SK-N-SH (cell line): ENCODE results near the gene TM9SF1. TPM values are rescaled to one million over a fixed set of nuclear protein-coding genes. Genes with fewer than 3 reads are reported as not detected.

Source experiments
- CTCF ChIA-PET: fragments of 300-600, 350-600 bp; formaldehyde crosslinking; extraction: SDS; loops from one replicate; lab custom pipeline; 2021; lab: Yijun Ruan, JAX
- POLR2A ChIA-PET: fragments of 350-600 bp; sonication (Branson Sonifier 250); formaldehyde crosslinking; extraction: SDS; loops from one replicate; lab custom pipeline; 2020; ENCODE audit warnings: antibody characterized with exemption, inconsistent platforms; lab: Yijun Ruan, JAX
- DNase-seq: peaks from one replicate; pipeline ENCODE4 v3.0.0; 2012
- H2AFZ ChIP-seq: fragments of 200-600 bp; sonication (generic); 2 replicates; pipeline ENCODE4 v1.8.1; 2016; ENCODE audit warnings: antibody characterized with exemption, mild to moderate bottlenecking, low read depth
- H3F3A ChIP-seq: fragments of 200-600 bp; sonication (generic); replicated peaks from 2 replicates; pipeline ENCODE3; 2016; ENCODE audit warnings: antibody characterized with exemption, mild to moderate bottlenecking; ENCODE audit not compliant: insufficient read depth
- H3K27ac ChIP-seq, 2 experiments: fragments of 200-500 bp in 1 of 2; fragments of 200-600 bp in 1 of 2; sonication (Bioruptor generic) in 1 of 2; sonication (generic), shearing (Covaris generic) in 1 of 2; 2 replicates each; pipeline versions ENCODE4 v1.5.1 to v1.6.1; 2014 to 2016; ENCODE audit warnings: low read depth in 2 of 2, inconsistent platforms in 1 of 2, low read length in 1 of 2, mild to moderate bottlenecking in 1 of 2, mixed read lengths in 1 of 2
- H3K27me3 ChIP-seq: fragments of 200-600 bp; sonication (generic), shearing (Covaris generic); 2 replicates; pipeline ENCODE4 v1.6.1; 2016; ENCODE audit warnings: mixed run types; ENCODE audit not compliant: insufficient read depth
- H3K36me3 ChIP-seq, 2 experiments: fragments of 200-500 bp in 1 of 2; fragments of 200-600 bp in 1 of 2; sonication (Bioruptor generic) in 1 of 2; sonication (generic) in 1 of 2; replicated peaks in 1 of 2; 2 replicates each; pipeline versions ENCODE3 to v1.5.1; 2014 to 2016; ENCODE audit warnings: low read length in 1 of 2, mild to moderate bottlenecking in 1 of 2; ENCODE audit not compliant: insufficient read depth in 2 of 2, control insufficient read depth in 1 of 2
- H3K4me1 ChIP-seq, 2 experiments: fragments of 200-500 bp in 1 of 2; fragments of 200-600 bp in 1 of 2; sonication (Bioruptor generic) in 1 of 2; sonication (generic), shearing (Covaris generic) in 1 of 2; 2 replicates each; pipeline versions ENCODE4 v1.5.1 to v1.6.1; 2014 to 2016; ENCODE audit warnings: low read depth in 1 of 2, low read length in 1 of 2, mixed run types in 1 of 2; ENCODE audit not compliant: insufficient read depth in 2 of 2, control insufficient read depth in 1 of 2
- H3K4me2 ChIP-seq: fragments of 200-600 bp; sonication (generic), shearing (Covaris generic); 2 replicates; pipeline ENCODE4 v1.6.1; 2017; ENCODE audit warnings: mixed run types
- H3K4me3 ChIP-seq, 2 experiments: fragments of 200-500 bp in 1 of 2; fragments of 200-600 bp in 1 of 2; sonication (Bioruptor generic) in 1 of 2; sonication (generic), shearing (Covaris generic) in 1 of 2; 2 replicates each; pipeline versions ENCODE4 v1.5.1 to v1.8.1; 2014 to 2016; ENCODE audit warnings: low read depth in 2 of 2, inconsistent platforms in 1 of 2, low read length in 1 of 2, mild to moderate bottlenecking in 1 of 2, mixed read lengths in 1 of 2, moderate library complexity in 1 of 2
- H3K79me2 ChIP-seq: fragments of 200-600 bp; sonication (generic); 2 replicates; pipeline ENCODE4 v1.8.1; 2017; ENCODE audit warnings: mild to moderate bottlenecking; ENCODE audit not compliant: insufficient read depth
- H3K9ac ChIP-seq: fragments of 200-600 bp; sonication (generic); 2 replicates; pipeline ENCODE4 v1.6.1; 2017; ENCODE audit warnings: mixed run types
- H3K9me2 ChIP-seq: fragments of 200-600 bp; sonication (generic); 2 replicates; pipeline ENCODE4 v1.6.1; 2017; ENCODE audit warnings: mixed run types
- H3K9me3 ChIP-seq: fragments of 200-600 bp; sonication (generic); 2 replicates; pipeline ENCODE4 v1.6.1; 2017; ENCODE audit warnings: mixed run types, mild to moderate bottlenecking, moderate library complexity
- H4K20me1 ChIP-seq: fragments of 200-600 bp; sonication (generic); 2 replicates; pipeline ENCODE4 v1.6.1; 2017; ENCODE audit warnings: mild to moderate bottlenecking, mixed run types; ENCODE audit not compliant: insufficient read depth
- CHD2 ChIP-seq: fragments of 150-350 bp; IDR thresholded peaks from 2 replicates; pipeline ENCODE4 v1.6.1; 2018; ENCODE audit warnings: low read length; ENCODE audit not compliant: partially characterized antibody
- EZH2phosphoT487 ChIP-seq: fragments of 200-600 bp; sonication (generic); IDR thresholded peaks from 2 replicates; pipeline ENCODE4 v1.6.1; 2017; ENCODE audit warnings: low read depth, mixed run types, mild to moderate bottlenecking, antibody characterized with exemption, moderate library complexity, borderline replicate concordance
- FOSL2 ChIP-seq: IDR thresholded peaks from 2 replicates; pipeline ENCODE4 v1.4.0; 2012; ENCODE audit warnings: low read depth, mild to moderate bottlenecking, moderate library complexity, borderline replicate concordance
- FOXM1 ChIP-seq: IDR thresholded peaks from 2 replicates; pipeline ENCODE4 v1.4.0; 2012; ENCODE audit warnings: low read depth, mild to moderate bottlenecking
- JUND ChIP-seq: IDR thresholded peaks from 2 replicates; pipeline ENCODE4 v1.4.0; 2012
- MEF2A ChIP-seq: IDR thresholded peaks from 2 replicates; pipeline ENCODE4 v1.4.0; 2012; ENCODE audit warnings: low read depth, borderline replicate concordance
- NRF1 ChIP-seq: IDR thresholded peaks from 2 replicates; pipeline ENCODE4 v1.6.1; 2012; ENCODE audit warnings: low read depth, mild to moderate bottlenecking, low read length
- RCOR1 ChIP-seq: fragments of 150-350 bp; IDR thresholded peaks from 2 replicates; pipeline ENCODE4 v1.6.1; 2017; ENCODE audit warnings: antibody characterized with exemption, low read length
- RFX5 ChIP-seq: IDR thresholded peaks from 2 replicates; pipeline ENCODE4 v1.6.1; 2012; ENCODE audit warnings: mild to moderate bottlenecking, improper control_type of control experiment, low read length
- RXRA ChIP-seq: IDR thresholded peaks from 2 replicates; pipeline ENCODE4 v1.4.0; 2012; ENCODE audit warnings: low read depth, mild to moderate bottlenecking, borderline replicate concordance
- SIN3A ChIP-seq: IDR thresholded peaks from 2 replicates; pipeline ENCODE4 v1.6.1; 2012; ENCODE audit warnings: low read depth, mild to moderate bottlenecking, low read length, moderate library complexity, borderline replicate concordance
- TCF12 ChIP-seq: IDR thresholded peaks from 2 replicates; pipeline ENCODE4 v1.4.0; 2012
- TEAD4 ChIP-seq: IDR thresholded peaks from 2 replicates; pipeline ENCODE4 v1.4.0; 2012; ENCODE audit warnings: mild to moderate bottlenecking, borderline replicate concordance; ENCODE audit not compliant: insufficient read depth
- WGBS: methylation state at CpG from one replicate; pipeline ENCODE4 v1.1.6; 2017; ENCODE audit warnings: low lambda C conversion rate; 5-methylcytosine and 5-hydroxymethylcytosine counted together
- polyA plus RNA-seq, 3 experiments: library from polyadenylated mRNA; depleted of rRNA; stranded (reverse); fragments of >200 nt; gene quantifications; 2 replicates each; pipeline ENCODE4 v1.2.3, GENCODE V29; 2012
- TF ChIP-seq, protein P1 (sequence below): IDR thresholded peaks from 2 replicates; pipeline ENCODE4 v1.4.0; 2012; ENCODE audit warnings: low read depth, borderline replicate concordance
- TF ChIP-seq, protein P2 (sequence below): IDR thresholded peaks from 2 replicates; pipeline ENCODE4 v1.6.1; 2012; ENCODE audit warnings: mild to moderate bottlenecking, low read depth, low read length, moderate library complexity

The TM9SF1 gene
- polyA plus RNA-seq, 1 of the 3 experiments (the other 2 are of a cell fraction) = 48.7 TPM

DNA sequence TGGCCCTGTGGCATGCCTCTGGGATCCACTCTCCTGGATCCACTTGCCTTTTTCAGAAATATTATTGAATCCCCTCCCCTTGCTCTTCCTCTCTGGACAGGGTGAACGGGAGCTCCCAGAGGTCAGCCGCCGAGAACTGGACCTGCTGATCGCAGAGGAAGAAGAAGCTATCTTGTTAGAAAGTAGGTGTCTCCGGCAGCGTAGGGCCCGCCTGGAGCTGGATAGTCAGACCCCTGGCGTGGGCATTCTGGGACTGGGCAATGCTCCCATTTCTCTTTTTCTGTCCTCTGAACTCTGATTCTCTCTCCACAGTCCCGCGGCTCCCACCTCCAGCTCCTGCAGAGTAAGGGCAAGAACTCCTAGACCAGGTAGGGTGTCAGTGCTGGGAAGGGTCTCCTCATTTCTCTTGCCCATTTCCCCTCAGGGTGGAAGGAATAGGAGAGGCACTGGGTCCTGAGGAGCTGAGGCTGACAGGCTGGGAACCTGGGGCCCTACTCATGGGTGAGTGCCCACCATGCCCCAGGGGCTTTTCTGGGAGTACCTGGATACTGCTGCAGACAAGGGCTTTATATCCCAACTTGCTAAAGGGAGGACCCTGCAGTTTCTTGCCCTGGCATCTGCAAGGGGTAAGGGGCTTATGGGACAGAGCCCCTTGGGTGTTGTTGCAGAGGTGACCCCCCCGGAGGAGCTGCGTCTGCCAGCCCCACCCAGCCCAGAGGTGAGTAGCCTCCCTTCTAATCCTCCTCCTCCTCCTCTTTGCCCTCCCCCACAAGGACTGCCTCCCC is 18.0 kb downstream of the TM9SF1 start:
- Histone ChIP-seq H3K36me3 (peaks cover 4 to 53% of the 10 kb centered on the region in 2 experiments), H3K27ac (no peak overlapping the region; a peak in 1 of 4 replicates), H3F3A (peaks cover 11% of the 10 kb centered on the region), H3K9ac (no peak overlapping the region), H4K20me1 (no peaks in the 10 kb centered on the region), H3K4me1 (peaks cover 0 to 20% of the 10 kb centered on the region in 2 experiments; a peak in 2 of 4 replicates), H3K9me3 (no peaks in the 10 kb centered on the region), H3K27me3 (no peaks in the 10 kb centered on the region), H3K4me2 (no peak overlapping the region), H2AFZ (no peak overlapping the region), H3K79me2 (no peaks in the 10 kb centered on the region), H3K9me2 (no peaks in the 10 kb centered on the region), H3K4me3 (no peak overlapping the region)
- TF ChIP-seq FOSL2 (no peak), NRF1 (no peak), RCOR1 (no peak), FOXM1 (no peak), RXRA (no peak), SIN3A (no peak), CHD2 (no peak), TCF12 (no peak), JUND (no peak), RFX5 (no peak), EZH2phosphoT487 (no peak), MEF2A (no peak), TEAD4 (no peak)
- TF ChIP-seq, protein P1, sequence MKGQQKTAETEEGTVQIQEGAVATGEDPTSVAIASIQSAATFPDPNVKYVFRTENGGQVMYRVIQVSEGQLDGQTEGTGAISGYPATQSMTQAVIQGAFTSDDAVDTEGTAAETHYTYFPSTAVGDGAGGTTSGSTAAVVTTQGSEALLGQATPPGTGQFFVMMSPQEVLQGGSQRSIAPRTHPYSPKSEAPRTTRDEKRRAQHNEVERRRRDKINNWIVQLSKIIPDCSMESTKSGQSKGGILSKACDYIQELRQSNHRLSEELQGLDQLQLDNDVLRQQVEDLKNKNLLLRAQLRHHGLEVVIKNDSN = no peak
- TF ChIP-seq, protein P2, sequence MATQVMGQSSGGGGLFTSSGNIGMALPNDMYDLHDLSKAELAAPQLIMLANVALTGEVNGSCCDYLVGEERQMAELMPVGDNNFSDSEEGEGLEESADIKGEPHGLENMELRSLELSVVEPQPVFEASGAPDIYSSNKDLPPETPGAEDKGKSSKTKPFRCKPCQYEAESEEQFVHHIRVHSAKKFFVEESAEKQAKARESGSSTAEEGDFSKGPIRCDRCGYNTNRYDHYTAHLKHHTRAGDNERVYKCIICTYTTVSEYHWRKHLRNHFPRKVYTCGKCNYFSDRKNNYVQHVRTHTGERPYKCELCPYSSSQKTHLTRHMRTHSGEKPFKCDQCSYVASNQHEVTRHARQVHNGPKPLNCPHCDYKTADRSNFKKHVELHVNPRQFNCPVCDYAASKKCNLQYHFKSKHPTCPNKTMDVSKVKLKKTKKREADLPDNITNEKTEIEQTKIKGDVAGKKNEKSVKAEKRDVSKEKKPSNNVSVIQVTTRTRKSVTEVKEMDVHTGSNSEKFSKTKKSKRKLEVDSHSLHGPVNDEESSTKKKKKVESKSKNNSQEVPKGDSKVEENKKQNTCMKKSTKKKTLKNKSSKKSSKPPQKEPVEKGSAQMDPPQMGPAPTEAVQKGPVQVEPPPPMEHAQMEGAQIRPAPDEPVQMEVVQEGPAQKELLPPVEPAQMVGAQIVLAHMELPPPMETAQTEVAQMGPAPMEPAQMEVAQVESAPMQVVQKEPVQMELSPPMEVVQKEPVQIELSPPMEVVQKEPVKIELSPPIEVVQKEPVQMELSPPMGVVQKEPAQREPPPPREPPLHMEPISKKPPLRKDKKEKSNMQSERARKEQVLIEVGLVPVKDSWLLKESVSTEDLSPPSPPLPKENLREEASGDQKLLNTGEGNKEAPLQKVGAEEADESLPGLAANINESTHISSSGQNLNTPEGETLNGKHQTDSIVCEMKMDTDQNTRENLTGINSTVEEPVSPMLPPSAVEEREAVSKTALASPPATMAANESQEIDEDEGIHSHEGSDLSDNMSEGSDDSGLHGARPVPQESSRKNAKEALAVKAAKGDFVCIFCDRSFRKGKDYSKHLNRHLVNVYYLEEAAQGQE = no peak
- WGBS = 87% methylated on average over 11 of the region's 12 CpGs
- DNase-seq = no peak
- ChIA-PET POLR2A (interaction anchor here (0.9 to 1.8 kb wide), 2 partner anchors 10 to 36 kb away, joined by 4 to 10 read pairs; partner anchors contain the start of genes CHMP4A and IPO4), CTCF (interaction anchor here (0.9 to 2.0 kb wide), 4 partner anchors 16 to 238 kb away, joined by 3 to 11 read pairs (median 3); partner anchors contain the start of genes IRF9 and TM9SF1)
